GM18867 (cell line): ENCODE data around the gene PLEKHG5.
"Not testable (repeated sequence)": the region's sequence is repeated elsewhere in the genome, so short reads cannot be mapped to it uniquely, and the experiment has no call there.

Source experiments
- ATAC-seq: cut with Tn5 transposase; IDR thresholded peaks from one replicate; pipeline ENCODE4 v1.9.1; 2021; ENCODE audit warnings: mild to moderate bottlenecking, moderate library complexity; ENCODE audit not compliant: unreplicated experiment

The PLEKHG5 gene

DNA sequence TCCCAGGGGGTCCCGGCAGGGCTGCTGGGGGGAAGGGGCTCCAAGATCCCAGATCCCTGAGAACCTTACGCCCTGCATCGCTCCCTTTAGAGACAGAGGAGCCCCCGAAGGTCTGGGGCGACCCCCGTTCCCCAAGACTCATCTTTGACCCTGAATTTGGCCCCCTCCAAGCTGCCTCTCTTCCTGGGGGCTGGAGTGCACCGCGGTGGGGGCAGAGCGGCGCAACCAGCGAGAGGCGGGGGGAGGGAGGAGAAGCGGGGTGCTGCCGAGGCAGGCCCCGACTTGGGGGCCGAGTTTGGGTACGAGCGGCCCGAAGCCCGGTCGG, 5.4 kb upstream of the PLEKHG5 start:
- ATAC-seq, result no peak

- no peak for ATAC-seq
These were observed 4.9 kb upstream of the PLEKHG5 start for GRCh38 chr1:6496365-6496721.

- ATAC-seq, result no peak
These were observed 4.3 kb upstream of the PLEKHG5 start for GRCh38 chr1:6495540-6496364.

- no peak for ATAC-seq
These were observed 3.6 kb upstream of the PLEKHG5 start for GRCh38 chr1:6495041-6495441.

- ATAC-seq, result no peak
These were observed 3.2 kb upstream of the PLEKHG5 start for GRCh38 chr1:6494627-6495026.

GRCh38 chr1:6493834-6494223, 2.4 kb upstream of the PLEKHG5 start:
- not testable (repeated sequence) for ATAC-seq

DNA sequence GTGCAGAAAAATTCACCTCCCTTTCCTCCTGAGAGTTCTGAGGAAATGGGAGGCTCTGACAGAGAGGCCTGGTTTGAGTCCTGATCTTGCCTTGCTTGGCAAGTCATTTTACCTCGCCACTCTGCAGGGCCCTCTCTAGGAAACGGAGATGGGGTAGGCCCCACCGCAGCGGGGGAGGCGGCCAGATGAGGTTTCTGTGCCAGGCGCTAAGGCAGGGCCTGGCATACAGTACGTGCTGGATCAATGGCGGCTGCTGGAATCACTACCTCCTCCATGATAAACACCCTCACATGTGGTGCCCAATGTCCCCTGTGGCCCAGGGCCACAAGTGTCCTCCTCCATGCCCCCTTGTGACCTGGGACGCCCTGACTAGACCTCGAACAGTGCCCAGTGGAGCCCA, 499 bp upstream of the PLEKHG5 start:
- no peak for ATAC-seq

GRCh38 chr1:6491081-6491449, 402 bp downstream of the PLEKHG5 start:
- no peak for ATAC-seq

DNA sequence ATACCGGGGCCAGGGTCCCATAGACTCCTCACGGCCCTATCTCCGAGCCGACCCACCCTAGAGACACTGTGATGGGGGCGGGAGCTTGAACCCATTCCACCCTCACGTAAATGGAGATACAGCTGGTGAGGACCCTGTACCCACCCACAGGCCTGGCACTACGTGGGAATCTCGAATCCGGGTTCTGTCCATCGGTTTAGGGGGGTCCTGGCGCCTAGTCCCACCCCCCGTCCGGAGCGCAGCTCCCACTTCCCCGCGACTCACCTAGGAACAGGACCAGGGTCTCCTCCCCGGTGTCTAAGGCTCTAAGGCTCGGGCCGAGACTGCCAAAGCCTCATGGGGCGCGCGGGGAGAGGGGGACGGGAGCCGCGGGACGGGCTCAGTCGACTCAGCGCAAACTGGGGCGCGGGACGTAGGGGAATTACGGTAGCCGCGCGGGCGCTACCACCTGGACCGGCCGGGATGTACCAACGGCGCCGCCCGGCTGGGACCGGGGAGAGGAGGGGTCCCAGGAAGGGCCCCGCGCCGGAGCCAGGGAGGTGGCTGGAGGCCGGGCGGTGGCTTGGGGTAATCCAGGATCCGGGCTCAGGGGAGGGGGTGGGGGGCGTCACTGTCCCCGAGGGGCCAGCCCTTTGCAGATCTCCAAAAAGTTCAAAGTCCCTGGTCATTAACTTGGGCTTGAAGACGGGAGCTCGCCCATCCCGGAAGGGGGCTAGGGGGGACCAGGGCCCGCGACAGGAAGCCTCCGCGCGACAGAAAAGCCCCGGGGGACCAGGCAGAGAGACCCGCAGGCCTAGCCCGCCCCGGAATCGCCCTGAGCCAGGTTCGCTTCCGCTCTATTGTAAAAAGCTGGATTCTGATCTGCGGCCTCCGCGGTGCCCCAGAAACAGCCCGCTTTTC, 1.0 kb downstream of the PLEKHG5 start:
- peak; percentile 49 for ATAC-seq

DNA sequence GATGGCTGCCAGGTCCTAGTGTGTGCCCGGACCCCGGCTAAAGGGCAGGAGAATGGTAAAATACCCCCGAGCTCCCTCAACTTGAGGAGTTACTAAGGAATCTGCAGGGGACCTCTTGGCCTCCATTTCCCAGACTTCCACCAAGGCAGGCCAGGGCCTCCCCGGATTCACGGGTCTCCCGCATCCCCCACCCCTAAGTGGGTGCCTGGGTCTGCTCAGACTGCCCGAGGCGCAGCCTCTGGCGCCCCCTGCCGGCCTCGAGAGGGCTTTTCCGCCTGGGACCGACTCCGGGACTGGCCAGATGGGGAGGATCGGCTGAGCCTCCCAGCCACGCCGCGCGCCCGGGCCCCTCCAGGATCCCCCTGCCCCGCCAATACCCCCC, 1.7 kb downstream of the PLEKHG5 start:
- peak; percentile 57 for ATAC-seq

GRCh38 chr1:6489383-6489765, 2.1 kb downstream of the PLEKHG5 start:
- ATAC-seq, result no peak

DNA sequence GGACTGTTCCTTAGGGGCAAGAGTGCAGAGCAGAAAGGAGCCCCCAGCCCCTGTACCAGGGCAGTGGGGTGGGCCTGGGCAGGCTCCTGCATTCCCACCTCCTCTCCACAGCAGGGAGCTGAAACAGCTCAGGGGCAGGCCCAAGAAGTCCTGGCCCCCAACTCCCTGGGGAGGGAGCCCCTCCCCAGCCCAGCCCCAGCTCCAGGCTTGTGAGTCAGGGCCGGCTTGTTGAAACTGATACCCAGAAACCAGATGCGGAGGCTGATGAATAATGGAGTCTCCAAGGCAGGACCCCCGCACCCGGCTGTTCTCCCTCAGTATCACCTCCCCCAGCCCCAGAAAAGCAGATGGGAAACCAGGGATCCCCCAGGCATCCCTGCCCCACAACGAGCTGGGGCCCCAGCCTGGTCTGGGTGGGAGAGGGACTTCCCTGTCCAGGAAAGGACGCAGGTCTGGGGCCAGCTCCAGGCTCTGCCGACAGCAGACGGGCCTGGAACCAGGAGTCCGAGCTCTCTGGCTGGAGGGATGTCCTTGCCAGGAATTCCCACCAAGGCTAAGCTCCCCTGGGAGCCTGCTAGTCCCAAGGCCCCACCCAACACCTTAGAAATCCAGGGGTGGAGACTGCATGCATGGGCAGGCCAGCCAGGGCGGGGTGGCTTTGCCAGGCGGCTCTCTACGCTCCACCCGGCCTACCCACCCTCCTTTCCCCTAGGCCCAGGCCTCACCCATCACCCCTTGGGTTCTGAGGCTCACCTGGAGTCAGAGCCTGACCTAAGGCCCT, 2.7 kb downstream of the PLEKHG5 start:
- no peak for ATAC-seq

- ATAC-seq, result no peak
These were observed 3.5 kb downstream of the PLEKHG5 start for GRCh38 chr1:6487804-6488484.

GRCh38 chr1:6486433-6487011, 4.9 kb downstream of the PLEKHG5 start:
- no peak for ATAC-seq

- no peak for ATAC-seq
These were observed 6.0 kb downstream of the PLEKHG5 start for GRCh38 chr1:6485168-6486101.

- ATAC-seq, result no peak
These were observed 6.7 kb downstream of the PLEKHG5 start for GRCh38 chr1:6484826-6485167.

DNA sequence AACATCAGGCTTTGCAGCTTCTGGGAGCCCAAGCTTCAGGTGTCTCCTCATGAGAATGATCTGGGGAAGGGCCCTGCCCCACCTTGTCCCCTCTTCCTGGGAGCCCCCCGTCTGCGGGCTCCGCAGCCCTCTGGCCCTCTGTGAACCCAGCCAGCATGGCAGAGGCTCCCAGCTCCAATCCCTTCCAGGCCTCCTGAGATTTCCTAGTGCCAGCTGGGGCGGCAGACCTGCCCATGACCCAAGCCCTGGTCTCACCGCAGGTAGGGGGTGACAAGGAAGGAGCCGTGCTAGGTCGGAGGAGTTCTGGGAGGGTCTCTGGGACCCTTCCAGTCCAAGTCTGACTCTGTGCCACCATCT, 7.7 kb downstream of the PLEKHG5 start:
- ATAC-seq, result no peak

DNA sequence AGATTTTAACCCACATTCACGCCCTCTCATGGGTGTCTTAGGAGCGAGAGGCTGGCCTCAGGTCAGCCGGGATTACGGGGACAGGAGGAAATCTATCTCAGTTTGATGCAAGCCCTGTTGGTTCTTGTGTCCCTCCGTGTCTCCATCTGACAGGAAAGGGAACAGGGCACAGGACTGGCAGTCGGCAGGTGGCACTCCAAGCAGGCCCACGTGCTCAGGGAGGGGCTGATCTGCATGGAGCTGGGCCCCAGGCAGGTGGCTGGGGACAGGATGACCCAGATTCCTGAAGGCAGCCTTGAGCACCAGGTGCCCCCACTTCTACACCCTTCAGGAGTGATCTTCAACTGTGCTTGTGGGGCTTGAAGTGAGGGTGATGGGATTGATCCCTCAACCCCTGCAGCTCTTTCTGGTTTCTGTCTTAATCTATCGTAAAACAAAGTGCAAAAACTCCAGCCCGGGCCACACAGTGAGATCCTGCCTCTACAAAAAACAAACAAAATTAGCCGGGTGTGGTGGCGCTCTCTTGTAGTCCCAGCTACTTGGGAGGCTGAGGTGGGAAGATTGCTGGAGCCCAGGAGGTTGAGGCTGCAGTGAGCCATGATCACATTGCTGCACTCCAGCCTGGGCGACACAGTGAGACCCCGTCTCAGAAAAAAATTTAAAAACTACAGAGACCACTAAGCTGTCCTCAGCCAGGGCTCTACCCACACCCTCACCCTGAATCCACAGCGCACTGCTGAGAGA, 8.3 kb downstream of the PLEKHG5 start:
- no peak for ATAC-seq

DNA sequence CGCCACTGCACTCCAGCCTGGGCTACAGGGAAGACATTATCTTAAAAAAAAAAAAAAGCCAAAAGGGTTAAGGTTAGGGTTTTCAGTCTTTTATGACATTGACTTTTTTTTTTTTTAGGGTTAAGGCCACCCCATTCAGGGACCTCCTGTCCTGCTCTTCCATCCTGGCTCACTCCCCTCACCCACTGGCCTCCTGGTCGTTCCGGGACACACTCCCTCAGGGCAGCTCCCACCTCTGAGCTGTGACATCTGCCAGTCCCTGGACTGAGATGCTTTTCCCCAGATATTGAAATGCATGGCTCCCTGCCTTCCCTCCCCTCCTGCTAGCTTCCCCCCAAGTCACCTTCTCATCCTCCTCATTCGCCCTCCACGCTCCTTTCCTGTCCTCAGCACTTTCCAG, 9.6 kb downstream of the PLEKHG5 start:
- ATAC-seq, result no peak
